Hindlimb muscle (tissue), 1 donor: Measurements from ENCODE around the gene TBC1D1. TPM values are rescaled to one million over a fixed set of nuclear protein-coding genes. Genes with fewer than 3 reads are reported as not detected.

Source experiments
- DNase-seq: peaks from one replicate; pipeline ENCODE4 v3.0.0-alpha.2; 2013
- polyA plus RNA-seq: library from polyadenylated mRNA; unstranded; fragments of 120-200 nt; gene quantifications from one replicate; pipeline ENCODE4 v1.2.1, GENCODE V29; 2013; ENCODE audit not compliant: insufficient read length

The TBC1D1 gene
- polyA plus RNA-seq, 1 donor, result 51.4 TPM

GRCh38 chr4:38152721-38153386 is 262.0 kb downstream of the TBC1D1 start:
- no peak for DNase-seq

GRCh38 chr4:38153387-38153760 is 262.5 kb downstream of the TBC1D1 start:
- DNase-seq, result no peak

GRCh38 chr4:38154252-38154651 is 263.4 kb downstream of the TBC1D1 start:
- no peak for DNase-seq

GRCh38 chr4:38154681-38155588 is 264.1 kb downstream of the TBC1D1 start:
- no peak for DNase-seq

GRCh38 chr4:38155589-38156294 is 264.9 kb downstream of the TBC1D1 start:
- DNase-seq, result no peak

GRCh38 chr4:38157592-38157991 is 266.7 kb downstream of the TBC1D1 start:
- DNase-seq, result no peak

- DNase-seq, result no peak
Measured at GRCh38 chr4:38160487-38161207, 269.8 kb downstream of the TBC1D1 start.

- no peak for DNase-seq
Measured at GRCh38 chr4:38161208-38162113, 270.6 kb downstream of the TBC1D1 start.

- DNase-seq, result no peak
Measured at GRCh38 chr4:38162240-38162784, 271.4 kb downstream of the TBC1D1 start.

GRCh38 chr4:38163216-38164006 is 272.5 kb downstream of the TBC1D1 start:
- no peak for DNase-seq

GRCh38 chr4:38164346-38164745 is 273.5 kb downstream of the TBC1D1 start:
- DNase-seq, result no peak

- no peak for DNase-seq
Measured at GRCh38 chr4:38166082-38166481, 275.2 kb downstream of the TBC1D1 start.

GRCh38 chr4:38166768-38167167 is 275.9 kb downstream of the TBC1D1 start:
- DNase-seq, result no peak

GRCh38 chr4:38167973-38168372 is 277.1 kb downstream of the TBC1D1 start:
- no peak for DNase-seq

GRCh38 chr4:38169524-38169923 is 278.6 kb downstream of the TBC1D1 start:
- DNase-seq, result no peak

GRCh38 chr4:38170338-38171169 is 279.7 kb downstream of the TBC1D1 start:
- DNase-seq, result peak; percentile 82

GRCh38 chr4:38172078-38172477 is 281.2 kb downstream of the TBC1D1 start:
- no peak for DNase-seq

- no peak for DNase-seq
Measured at GRCh38 chr4:38173935-38174518, 283.1 kb downstream of the TBC1D1 start.

- DNase-seq, result no peak
Measured at GRCh38 chr4:38174801-38175200, 283.9 kb downstream of the TBC1D1 start.
